ENCODE results near the gene G2E3.
"Not testable (repeated sequence)": the region's sequence is repeated elsewhere in the genome, so short reads cannot be mapped to it uniquely, and the experiment has no call there.

Gene G2E3

GRCh38 chr14:30603402-30603801 is 44.4 kb downstream of the G2E3 start:
- peak in 1 of 4 experiments; percentile 12 for DNase-seq

DNA sequence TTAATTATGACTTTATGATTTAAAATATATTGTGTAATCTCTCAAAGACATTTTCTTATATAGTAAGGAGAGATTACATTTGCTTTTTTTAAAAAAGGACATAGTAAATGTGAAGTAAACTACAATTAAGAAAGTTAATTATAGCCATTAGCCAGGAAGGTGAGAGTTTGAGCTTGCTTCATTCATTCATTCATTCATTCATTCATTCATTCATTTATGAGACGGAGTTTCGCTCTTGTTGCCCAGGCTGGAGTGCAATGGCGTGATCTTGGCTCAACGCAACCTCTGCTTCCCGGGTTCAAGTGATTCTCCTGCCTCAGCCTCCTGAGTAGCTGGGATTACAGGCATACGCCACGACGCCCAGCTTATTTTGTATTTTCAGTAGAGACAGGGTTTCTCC is 45.7 kb downstream of the G2E3 start:
- not testable (repeated sequence) for DNase-seq

- no peak for DNase-seq
Observed at GRCh38 chr14:30607156-30607780, 48.3 kb downstream of the G2E3 start.

- no peak for DNase-seq
Observed at GRCh38 chr14:30608533-30609006, 49.6 kb downstream of the G2E3 start.

DNA sequence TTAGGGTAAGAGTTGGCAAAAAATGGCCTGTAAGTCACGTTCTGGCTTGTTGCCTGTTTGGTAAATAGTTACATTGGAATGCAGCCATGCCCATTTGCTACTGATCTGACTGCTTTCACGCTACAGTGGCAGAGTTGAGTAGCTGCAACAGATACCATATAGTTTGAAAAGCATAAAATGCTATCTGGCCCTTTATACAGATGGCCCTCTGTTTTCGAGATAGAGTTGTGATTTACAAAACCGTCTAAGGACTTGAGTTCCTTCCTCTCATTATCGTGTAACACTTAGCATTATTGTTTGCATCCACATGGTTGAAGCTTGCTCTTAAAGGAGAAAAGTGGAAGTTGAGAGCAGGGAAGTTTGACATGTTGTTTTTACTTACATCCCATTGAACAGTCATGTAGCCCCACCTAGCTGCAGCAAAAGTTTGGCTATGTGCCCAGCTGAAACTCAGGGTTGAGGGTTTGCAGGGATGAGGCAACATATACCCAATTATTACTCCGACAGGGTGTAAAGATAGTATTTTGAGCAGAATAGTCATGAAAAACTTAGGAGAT is 51.9 kb downstream of the G2E3 start:
- DNase-seq: peak; percentile 87 to 94 (median 90)

DNA sequence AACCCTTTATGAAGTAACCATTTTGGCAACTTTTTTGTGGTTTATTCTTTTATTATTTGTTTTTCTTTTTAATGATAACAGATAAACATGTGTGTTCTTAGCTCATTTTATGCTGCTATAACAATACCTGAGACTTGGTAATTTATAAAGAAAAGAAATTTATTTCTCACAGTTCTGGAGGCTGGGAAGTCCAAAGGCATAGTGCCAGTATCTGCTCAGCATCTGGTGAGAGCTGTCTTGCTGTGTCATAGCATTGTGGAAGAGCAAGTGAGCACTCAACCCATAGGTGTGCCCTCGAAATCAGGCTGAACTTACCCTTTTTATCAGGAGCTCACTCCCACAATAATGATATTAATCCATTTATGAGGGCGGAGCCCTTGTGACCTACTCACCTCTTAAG is 55.2 kb downstream of the G2E3 start:
- DNase-seq: no peak

DNA sequence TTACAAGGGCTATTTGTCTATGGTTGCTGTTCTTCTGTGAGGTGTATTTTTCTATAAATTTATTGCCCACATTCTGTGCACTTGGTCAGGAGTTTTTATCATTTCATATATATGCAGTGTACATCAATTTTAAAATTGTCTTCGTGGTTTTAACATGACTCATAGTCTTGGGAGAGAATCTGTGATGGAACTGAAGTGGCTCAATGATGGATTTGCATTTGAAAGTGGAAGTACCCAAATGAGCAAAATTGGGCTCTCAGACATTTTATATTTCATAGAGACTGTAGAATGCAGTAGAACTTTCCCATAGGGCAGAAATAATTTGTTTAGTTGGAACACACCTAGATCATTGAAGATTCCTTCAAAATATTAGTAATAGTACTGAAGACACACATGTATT is 61.2 kb downstream of the G2E3 start:
- peak; percentile 49 to 87 (median 72) for DNase-seq

DNA sequence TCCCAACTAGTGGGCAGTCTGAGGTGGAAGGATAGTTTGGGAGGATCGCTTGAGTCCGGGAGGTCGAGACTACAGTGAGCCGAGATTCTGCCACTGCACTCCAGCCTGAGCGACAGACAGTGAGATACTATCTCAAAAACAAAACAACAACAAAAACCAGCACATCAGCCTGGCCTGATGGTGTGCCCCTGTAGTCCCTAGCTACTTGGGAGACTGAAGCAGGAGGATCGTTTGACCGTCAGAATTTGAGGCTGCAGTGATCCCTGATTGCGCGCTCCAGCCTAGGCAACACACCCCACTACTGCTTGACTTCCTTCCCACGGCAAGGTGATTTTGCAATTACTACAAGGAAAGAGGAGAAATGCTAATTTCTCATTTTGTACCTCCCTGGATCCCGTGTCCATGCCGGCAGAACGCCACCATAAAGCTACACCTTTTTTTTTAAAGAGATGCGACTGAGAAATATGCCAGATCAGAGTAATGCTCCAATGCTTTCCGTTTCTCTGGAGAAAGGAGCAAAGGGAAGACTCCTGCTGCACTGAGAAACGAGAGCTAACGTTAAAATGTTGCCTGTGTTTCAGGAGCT is 62.5 kb downstream of the G2E3 start:
- DNase-seq: peak; percentile 60 to 84 (median 80)

DNA sequence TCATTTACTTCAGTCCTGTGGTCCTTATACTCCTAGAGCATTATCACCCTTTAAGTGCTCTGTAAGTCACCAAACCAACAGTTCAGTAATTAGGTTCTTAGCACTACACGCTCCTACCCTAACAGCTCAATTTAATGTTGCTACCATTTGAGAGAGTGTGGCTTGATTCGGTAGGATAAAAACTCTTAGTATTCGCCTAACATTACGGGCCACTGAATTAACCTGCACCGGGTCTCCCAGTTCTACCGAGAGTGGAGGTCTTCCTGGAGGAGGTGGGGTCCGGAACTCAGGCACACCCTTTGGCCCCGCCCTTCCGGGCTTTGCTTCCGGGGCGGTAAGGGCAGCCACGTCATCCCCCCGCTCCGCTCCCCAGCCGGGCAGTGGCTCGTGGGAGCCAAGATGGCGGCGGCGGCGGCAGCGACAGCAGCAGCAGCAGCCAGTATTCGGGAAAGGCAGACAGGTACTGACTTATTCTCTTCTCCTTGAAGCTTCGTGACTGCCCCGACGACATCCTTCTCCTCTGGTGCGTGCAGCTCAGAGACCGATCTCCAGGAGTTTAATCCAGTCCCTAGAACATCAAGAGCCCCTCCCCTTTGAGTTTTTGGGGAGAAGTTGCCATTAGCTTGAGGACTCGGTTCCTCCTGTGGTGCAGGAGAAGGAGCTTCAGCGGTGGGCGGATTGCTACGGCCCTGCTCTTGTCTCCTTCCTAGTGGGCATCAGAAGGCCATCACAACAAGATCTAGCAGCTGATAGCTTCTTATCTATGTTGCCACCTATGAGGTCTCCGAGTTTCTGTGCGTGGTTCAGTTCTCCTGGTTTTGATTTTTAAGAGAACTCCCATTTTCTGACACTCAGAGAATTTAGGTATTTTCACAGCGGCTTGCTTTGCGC is 63.2 kb downstream of the G2E3 start, which contains the start of gene SCFD1:
TSS of gene SCFD1 (plus strand) at position 380 of the 891 bp plus-strand sequence. CDS start at position 400, 20 bp downstream.
- DNase-seq: peak; percentile 95 to 98 (median 96)

DNA sequence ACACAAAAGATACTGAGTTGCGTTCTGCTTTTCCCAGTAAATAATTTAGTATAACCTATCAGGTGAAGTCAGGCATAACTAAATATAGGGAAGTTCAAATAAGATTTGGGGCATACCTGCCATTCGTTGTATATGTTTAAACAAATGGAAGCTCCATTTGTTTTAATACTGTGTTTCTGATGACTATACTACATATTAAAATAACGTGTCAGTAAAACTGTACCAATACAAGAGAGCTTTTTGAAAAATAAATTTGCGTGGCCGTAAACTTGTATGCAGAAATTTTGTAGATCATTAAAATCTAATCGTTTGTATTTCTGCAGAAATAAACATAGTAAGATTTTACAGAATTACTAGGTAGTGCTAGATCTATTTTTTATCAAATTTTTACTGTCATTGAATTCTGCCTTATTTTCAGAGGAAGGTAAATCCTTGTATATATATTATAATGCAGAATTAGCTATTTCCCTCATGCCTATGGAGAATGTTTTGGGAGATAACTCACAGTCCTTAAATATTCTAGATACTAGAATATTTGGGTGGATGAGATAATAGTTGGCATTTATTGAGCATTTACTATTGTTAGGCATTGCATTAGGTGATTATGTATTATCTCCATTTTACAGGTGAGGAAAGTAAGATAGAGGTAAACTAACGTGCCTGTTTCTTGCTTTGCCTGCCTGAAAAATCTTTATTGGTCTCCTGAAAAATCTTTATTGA is 64.6 kb downstream of the G2E3 start:
- no peak for DNase-seq

GRCh38 chr14:30624132-30624423 is 65.1 kb downstream of the G2E3 start:
- DNase-seq: no peak

- no peak for DNase-seq
Observed at GRCh38 chr14:30625533-30625932, 66.6 kb downstream of the G2E3 start.

- not testable (repeated sequence) for DNase-seq
Observed at GRCh38 chr14:30629432-30629831, 70.5 kb downstream of the G2E3 start.

DNA sequence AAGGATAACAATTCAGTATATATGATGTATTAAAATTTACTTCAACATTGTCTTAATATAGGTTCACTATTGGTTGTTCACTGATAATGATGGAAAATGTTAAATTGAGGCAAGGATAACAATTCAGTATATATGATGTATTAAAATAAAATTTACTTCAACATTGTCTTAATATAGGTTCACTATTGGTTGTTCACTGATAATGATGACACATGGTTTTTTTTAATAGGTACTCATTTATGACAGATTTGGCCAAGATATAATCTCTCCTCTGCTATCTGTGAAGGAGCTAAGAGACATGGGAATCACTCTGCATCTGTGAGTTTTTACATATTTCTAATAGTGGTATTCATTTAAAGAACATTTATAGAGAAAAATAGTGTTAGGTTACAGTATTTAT is 71.3 kb downstream of the G2E3 start:
- DNase-seq: no peak

- DNase-seq: no peak
Observed at GRCh38 chr14:30632730-30633129, 73.8 kb downstream of the G2E3 start.

- DNase-seq: peak in 2 of 4 experiments; percentile 34 to 38
Observed at GRCh38 chr14:30638926-30639325, 80.0 kb downstream of the G2E3 start.

DNA sequence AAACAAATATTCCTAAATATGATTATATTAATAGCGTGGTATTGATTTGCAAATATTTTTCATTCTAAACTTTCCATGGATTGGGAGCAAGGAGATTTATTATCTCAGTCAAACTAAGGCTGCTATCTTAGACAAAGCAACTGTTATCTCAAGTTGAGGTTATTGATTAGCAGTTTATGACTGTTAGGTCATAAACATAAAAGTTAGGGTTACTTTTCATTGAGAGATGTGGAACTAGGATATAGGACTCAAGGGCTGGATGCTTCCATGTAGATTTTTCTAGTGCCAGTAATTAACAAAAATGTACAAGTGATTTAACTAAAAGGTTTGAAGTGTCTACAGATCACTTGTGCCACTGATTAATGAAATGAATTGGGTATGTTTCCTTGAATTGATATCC is 82.2 kb downstream of the G2E3 start:
- no peak for DNase-seq

DNA sequence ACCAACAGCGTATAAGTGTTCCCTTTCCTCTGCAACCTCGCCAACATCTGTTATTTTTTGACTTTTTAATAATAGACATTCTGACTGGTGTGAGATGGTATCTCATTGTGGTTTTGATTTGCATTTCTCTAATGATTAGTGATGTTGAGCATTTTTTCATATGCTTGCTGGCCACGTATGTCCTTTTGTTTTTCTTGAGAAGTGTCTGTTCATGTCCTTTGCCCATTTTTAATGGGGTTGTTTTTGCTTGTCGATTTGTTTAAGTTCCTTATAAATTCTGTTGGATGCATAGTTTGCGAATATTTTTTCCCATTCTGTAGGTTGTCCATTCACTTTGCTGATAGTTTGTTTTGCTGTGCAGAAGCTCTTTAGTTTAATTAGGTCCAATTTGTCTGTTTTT is 85.5 kb downstream of the G2E3 start:
- not testable (repeated sequence) for DNase-seq

DNA sequence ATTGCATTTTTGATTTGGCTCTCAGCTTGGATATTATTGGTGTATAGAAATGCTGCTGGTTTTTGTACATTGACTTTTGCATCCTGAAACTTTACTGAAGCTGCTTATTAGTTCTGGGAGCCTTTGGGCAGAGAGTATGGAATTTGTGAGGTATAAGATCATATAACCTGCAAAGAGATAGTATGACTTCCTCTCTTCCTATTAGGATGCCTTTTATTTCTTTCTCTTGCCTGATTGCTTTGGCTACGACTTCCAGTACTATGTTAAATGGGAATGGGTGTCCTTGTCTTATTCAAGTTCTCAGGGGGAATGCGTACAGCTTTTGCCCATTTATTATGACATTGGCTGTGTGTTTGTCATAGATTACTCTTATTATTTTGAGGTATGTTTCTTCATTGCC is 86.6 kb downstream of the G2E3 start:
- no peak for DNase-seq

DNA sequence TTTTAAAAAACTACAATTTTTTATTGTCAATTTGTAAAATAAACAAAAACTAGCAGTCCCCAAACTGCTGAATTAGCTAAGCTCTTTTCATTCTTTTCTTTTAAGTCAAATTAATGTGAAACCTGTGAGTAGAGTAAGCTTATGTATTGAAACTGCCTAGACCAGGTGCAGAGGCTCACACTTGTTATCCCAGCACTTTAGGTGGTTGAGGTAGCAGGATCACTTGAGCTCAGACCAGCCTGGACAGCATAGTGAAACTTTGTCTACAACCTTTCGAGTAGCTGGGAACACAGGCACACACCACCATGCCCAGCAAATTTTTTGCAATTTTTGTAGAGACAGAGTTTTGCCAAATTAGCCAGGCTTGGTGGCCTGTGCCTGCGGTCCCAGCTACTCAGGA is 89.5 kb downstream of the G2E3 start:
- no peak for DNase-seq

DNA sequence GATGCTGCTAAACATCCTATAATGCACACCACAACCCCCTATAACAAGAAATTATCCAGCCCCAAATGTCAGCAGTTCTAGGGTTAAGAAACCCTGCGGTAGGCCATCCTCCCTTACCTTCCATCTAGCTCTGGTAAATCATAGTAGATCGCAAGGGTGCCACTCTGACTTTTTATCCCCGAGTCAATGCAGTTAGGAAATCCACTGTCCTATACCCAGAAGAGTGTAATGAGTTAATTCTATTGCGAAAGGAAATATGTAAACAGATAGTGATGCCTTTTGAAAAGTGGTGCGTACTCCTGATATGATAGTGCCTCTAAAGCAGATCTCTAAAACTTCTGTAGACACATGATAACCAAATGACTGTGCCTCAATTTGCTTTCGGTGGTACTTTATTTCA is 93.0 kb downstream of the G2E3 start:
- DNase-seq: no peak

DNA sequence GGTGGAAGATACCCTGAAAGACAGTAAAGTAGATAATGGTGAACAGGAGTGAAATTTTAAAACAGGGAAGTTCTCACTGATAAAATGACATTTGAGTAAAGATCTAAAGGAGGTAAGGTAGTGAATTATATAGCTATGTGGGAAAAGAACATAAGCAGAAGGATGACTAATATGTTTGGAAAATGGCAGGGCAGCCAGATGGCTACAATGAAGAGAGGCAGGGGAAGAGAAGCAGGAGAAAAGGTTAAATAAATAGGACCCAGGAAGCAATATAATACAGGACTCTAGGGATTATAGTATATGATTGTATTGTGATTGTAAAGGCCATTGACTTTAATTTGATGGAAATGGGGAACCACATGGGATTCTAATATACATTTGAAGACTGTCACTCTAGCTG is 96.2 kb downstream of the G2E3 start:
- no peak for DNase-seq

- DNase-seq: no peak
Observed at GRCh38 chr14:30655658-30656057, 96.7 kb downstream of the G2E3 start.
